ENCODE results near the gene CCND1.
"Not testable (repeated sequence)": the region's sequence is repeated elsewhere in the genome, so short reads cannot be mapped to it uniquely, and the experiment has no call there.

The CCND1 gene

GRCh38 chr11:69695581-69695980 is 54.6 kb downstream of the CCND1 start:
- H3K36me3 ChIP-seq (ENCODE audit: insufficient read depth) = no peaks in the 10 kb centered on the region
- H3K4me3 ChIP-seq (IDR thresholded peaks at IDR 0.05; ENCODE audit: insufficient read depth, low read depth, low read length) = no peak overlapping the region
- H3K4me1 ChIP-seq (ENCODE audit: low read depth, poor library complexity, severe bottlenecking) = no peaks in the 10 kb centered on the region
- no peak for TF ChIP-seq CTCF (conservative IDR thresholded peaks at IDR 0.05; ENCODE audit: low read depth, low read length)
- H3K27me3 ChIP-seq (ENCODE audit: insufficient read depth, low read depth) = peaks cover 31% of the 10 kb centered on the region; the same call in 1 of the 2 replicates
- no peak overlapping the region for H2AFZ ChIP-seq (ENCODE audit: low read depth)
- no peak overlapping the region for H3K9ac ChIP-seq
- no peak overlapping the region for H3K27ac ChIP-seq
- H3K4me2 ChIP-seq = no peak overlapping the region
- H4K20me1 ChIP-seq (ENCODE audit: insufficient read depth) = no peaks in the 10 kb centered on the region
- no peaks in the 10 kb centered on the region for H3K79me2 ChIP-seq (ENCODE audit: insufficient read depth, low read depth)

DNA sequence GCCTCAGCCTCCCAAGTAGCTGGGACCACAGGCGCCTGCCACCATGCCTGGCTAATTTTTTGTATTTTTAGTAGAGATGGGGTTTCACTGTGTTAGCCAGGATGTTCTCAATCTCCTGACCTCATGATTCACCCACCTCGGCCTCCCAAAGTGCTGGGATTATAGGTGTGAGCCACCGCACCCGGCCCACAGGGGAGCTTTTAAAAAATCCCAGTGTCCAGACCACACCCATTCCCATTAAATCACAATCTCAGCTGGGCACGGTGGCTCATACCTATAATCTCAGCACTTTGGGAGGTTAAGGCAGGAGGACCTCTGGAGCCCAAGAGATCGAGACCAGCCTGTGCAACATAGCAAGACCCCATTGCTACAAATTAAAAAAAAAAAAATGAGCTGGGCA is 55.0 kb downstream of the CCND1 start:
- not testable (repeated sequence) for H3K36me3 ChIP-seq (ENCODE audit: insufficient read depth); H3K27ac ChIP-seq; H3K4me3 ChIP-seq (IDR thresholded peaks at IDR 0.05; ENCODE audit: insufficient read depth, low read depth, low read length); H3K79me2 ChIP-seq (ENCODE audit: insufficient read depth, low read depth); H3K4me2 ChIP-seq; H4K20me1 ChIP-seq (ENCODE audit: insufficient read depth); H3K9ac ChIP-seq; H3K4me1 ChIP-seq (ENCODE audit: low read depth, poor library complexity, severe bottlenecking); H2AFZ ChIP-seq (ENCODE audit: low read depth)
- H3K27me3 ChIP-seq (ENCODE audit: insufficient read depth, low read depth) = peaks cover 31% of the 10 kb centered on the region; the same call in 1 of the 2 replicates

DNA sequence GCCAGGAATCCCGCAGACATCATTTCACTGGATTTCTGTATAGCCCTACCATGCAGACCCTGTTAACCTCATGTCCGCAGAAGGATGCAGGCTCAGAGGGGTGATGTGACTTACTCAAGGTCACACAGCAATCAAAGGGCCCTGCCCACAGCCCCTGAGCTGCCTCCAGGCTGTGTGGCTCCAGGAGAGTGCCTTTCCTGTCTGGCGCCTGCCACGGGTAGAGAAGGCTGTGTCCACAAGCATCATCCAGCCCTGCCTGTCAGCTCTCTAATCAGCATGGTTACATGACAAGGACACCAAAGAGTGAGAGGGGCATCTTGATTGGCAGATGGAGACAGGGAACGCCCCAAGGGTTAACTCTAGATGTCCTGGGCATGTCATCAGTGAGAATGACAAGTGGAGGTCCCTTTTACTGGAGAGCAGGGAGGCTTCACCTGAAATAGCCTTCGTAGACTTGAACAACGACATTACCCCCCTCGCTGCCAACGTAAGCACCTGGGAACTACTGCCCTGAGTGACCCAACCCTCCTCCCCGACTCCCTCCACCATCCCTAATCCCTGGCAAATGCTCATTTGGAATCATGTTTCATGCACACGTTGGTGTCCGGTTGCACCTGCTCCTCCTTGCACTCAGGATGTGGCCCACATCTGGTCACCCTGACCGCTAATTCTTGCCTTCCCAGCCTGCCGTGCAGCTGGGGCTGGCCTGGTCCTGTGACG is 56.0 kb downstream of the CCND1 start:
- Histone ChIP-seq H3K4me2 (no peak overlapping the region), H3K27ac (no peak overlapping the region), H3K36me3 (ENCODE audit: insufficient read depth) (no peaks in the 10 kb centered on the region), H2AFZ (ENCODE audit: low read depth) (no peak overlapping the region), H3K27me3 (ENCODE audit: insufficient read depth, low read depth) (peaks cover 31% of the 10 kb centered on the region; the same call in 1 of the 2 replicates), H3K4me3 (IDR thresholded peaks at IDR 0.05; ENCODE audit: insufficient read depth, low read depth, low read length) (no peak overlapping the region), H3K9ac (no peak overlapping the region), H4K20me1 (ENCODE audit: insufficient read depth) (no peaks in the 10 kb centered on the region), H3K4me1 (ENCODE audit: low read depth, poor library complexity, severe bottlenecking) (no peaks in the 10 kb centered on the region), H3K79me2 (ENCODE audit: insufficient read depth, low read depth) (no peaks in the 10 kb centered on the region)
- no peak for TF ChIP-seq CTCF (conservative IDR thresholded peaks at IDR 0.05; ENCODE audit: low read depth, low read length)

GRCh38 chr11:69697469-69697843 is 56.5 kb downstream of the CCND1 start:
- Histone ChIP-seq H3K27me3 (ENCODE audit: insufficient read depth, low read depth) (peaks cover 31% of the 10 kb centered on the region; the same call in 1 of the 2 replicates), H3K9ac (no peak overlapping the region), H3K4me2 (no peak overlapping the region), H4K20me1 (ENCODE audit: insufficient read depth) (no peaks in the 10 kb centered on the region), H2AFZ (ENCODE audit: low read depth) (no peak overlapping the region), H3K4me1 (ENCODE audit: low read depth, poor library complexity, severe bottlenecking) (no peaks in the 10 kb centered on the region), H3K27ac (no peak overlapping the region), H3K79me2 (ENCODE audit: insufficient read depth, low read depth) (no peaks in the 10 kb centered on the region), H3K36me3 (ENCODE audit: insufficient read depth) (no peaks in the 10 kb centered on the region), H3K4me3 (IDR thresholded peaks at IDR 0.05; ENCODE audit: insufficient read depth, low read depth, low read length) (no peak overlapping the region)
- no peak for TF ChIP-seq CTCF (conservative IDR thresholded peaks at IDR 0.05; ENCODE audit: low read depth, low read length)

GRCh38 chr11:69697861-69698260 is 56.9 kb downstream of the CCND1 start:
- H3K4me2 ChIP-seq = no peak overlapping the region
- H3K27ac ChIP-seq = no peak overlapping the region
- H2AFZ ChIP-seq (ENCODE audit: low read depth) = no peak overlapping the region
- H3K36me3 ChIP-seq (ENCODE audit: insufficient read depth) = no peaks in the 10 kb centered on the region
- peaks cover 31% of the 10 kb centered on the region; the same call in 1 of the 2 replicates for H3K27me3 ChIP-seq (ENCODE audit: insufficient read depth, low read depth)
- H3K9ac ChIP-seq = no peak overlapping the region
- no peaks in the 10 kb centered on the region for H3K79me2 ChIP-seq (ENCODE audit: insufficient read depth, low read depth)
- no peaks in the 10 kb centered on the region for H3K4me1 ChIP-seq (ENCODE audit: low read depth, poor library complexity, severe bottlenecking)
- H4K20me1 ChIP-seq (ENCODE audit: insufficient read depth) = no peaks in the 10 kb centered on the region
- H3K4me3 ChIP-seq (IDR thresholded peaks at IDR 0.05; ENCODE audit: insufficient read depth, low read depth, low read length) = no peak overlapping the region
- no peak for TF ChIP-seq CTCF (conservative IDR thresholded peaks at IDR 0.05; ENCODE audit: low read depth, low read length)

Measured in KMS-11 (cell line).